Right kidney (tissue), 1 donor: ENCODE results near the gene POLE2.
"Not testable (repeated sequence)": the region's sequence is repeated elsewhere in the genome, so short reads cannot be mapped to it uniquely, and the experiment has no call there.

Experiments
- DNase-seq: peaks from one replicate; pipeline ENCODE4 v3.0.0-alpha.2; 2016

POLE2 gene

DNA sequence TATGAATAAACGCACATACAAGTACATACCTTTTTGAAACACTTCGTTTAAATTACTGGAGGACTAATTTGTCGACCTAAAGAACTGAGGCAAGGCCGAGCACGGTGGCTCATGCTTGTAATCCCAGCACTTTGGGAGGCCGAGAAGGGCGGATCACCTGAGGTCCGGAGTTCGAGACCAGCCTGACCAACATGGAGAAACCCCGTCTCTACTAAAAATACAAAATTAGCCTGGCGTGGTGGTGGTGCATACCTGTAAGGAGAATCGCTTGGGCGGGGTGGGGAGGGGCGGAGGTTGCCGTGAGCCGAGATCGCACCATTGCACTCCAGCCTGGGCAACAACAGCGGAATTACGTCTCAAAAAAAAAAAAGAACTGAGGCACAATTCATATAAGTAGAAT, 68.7 kb downstream of the POLE2 start:
- not testable (repeated sequence) for DNase-seq

GRCh38 chr14:49617852-49618519, 70.0 kb downstream of the POLE2 start:
- DNase-seq: no peak

- DNase-seq: no peak
Observed at GRCh38 chr14:49615776-49616175, 72.2 kb downstream of the POLE2 start.

DNA sequence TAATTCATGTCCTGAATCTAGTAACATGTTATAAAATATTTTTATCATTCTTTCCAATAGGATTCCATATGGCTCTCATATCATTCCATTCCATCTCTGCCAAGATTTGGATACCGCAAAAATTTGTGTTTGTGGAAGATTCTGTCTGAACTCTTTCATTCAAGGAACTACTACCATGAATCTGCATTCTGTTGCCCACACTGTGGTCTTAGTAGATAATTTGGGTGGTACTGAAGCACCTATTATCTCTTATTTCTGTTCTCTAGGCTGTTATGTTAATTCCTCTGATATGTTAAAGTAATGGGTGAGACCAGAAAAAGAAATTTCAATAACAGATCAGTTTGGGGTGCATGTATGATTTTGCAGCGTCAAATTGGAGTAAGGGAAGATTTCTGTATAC, 73.8 kb downstream of the POLE2 start:
- DNase-seq: no peak

- DNase-seq: no peak
Observed at GRCh38 chr14:49612671-49613070, 75.3 kb downstream of the POLE2 start.

DNA sequence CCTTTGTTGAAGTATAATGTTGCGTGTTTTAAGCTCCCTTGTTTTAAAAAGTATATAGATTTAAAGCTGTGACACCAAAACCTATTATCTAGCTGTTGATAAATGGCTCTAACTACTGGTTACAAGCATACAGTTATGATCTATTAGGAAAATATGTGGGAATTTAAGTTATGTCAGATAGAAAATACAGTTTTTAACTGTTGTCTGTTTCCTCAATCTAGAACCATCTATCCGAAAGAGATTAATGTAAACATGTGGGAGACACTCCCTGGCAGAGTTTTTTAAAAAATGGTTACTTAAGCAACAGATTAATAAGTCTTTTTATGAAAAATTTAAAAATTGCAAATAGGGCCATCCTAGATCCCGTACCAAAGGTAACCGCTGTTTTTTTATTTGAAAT, 75.8 kb downstream of the POLE2 start:
- no peak for DNase-seq

DNA sequence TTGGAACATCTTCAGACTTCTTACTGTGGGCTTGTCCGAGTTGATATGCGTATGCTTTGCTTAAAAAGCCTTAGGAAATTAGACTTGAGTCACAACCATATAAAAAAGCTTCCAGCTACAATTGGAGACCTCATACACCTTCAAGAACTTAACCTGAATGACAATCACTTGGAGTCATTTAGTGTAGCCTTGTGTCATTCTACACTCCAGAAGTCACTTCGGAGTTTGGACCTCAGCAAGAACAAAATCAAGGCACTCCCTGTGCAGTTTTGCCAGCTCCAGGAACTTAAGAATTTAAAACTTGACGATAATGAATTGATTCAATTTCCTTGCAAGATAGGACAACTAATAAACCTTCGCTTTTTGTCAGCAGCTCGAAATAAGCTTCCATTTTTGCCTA, 80.4 kb downstream of the POLE2 start:
- no peak for DNase-seq

GRCh38 chr14:49598485-49599300, 89.3 kb downstream of the POLE2 start, which contains the start of gene LRR1:
Gene LRR1, plus strand, starts transcription at chr14:49598940. Its CDS starts 81 bp downstream, at chr14:49599021.
- DNase-seq: peak; percentile 99

- DNase-seq: no peak
Observed at GRCh38 chr14:49598189-49598484, 89.9 kb downstream of the POLE2 start.

- no peak for DNase-seq
Observed at GRCh38 chr14:49594347-49595091, 93.5 kb downstream of the POLE2 start.
